Right cardiac atrium (tissue), 5 donors: ENCODE results near the gene RRP15. TPM values are rescaled to one million over a fixed set of nuclear protein-coding genes. Genes with fewer than 3 reads are reported as not detected.

Source experiments
- ATAC-seq, 2 donors: fragments of 200-7000 bp; cut with Tn5 transposase; one replicate each; pipeline versions ENCODE4 v1.8.0 to v1.9.1; 2020; ENCODE audit warnings: moderate library complexity in 2 of 2, mild to moderate bottlenecking in 1 of 2
- DNase-seq, 3 donors: peaks; one replicate each; pipeline ENCODE4 v3.0.0-alpha.2; 2020
- H3K27ac ChIP-seq: one replicate; pipeline ENCODE4 v1.5.1; 2013; ENCODE audit warnings: mild to moderate bottlenecking, low read length, control low read depth, moderate library complexity
- H3K27me3 ChIP-seq: one replicate; pipeline ENCODE4 v1.6.1; 2013; ENCODE audit not compliant: control insufficient read depth, insufficient read depth
- H3K4me1 ChIP-seq: one replicate; pipeline ENCODE4 v1.6.1; 2013; ENCODE audit warnings: low read length; ENCODE audit not compliant: control insufficient read depth, insufficient read depth
- H3K4me3 ChIP-seq: one replicate; pipeline ENCODE4 v1.5.1; 2013; ENCODE audit warnings: low read length, control low read depth
- H3K9me3 ChIP-seq: one replicate; pipeline ENCODE4 v1.6.1; 2013; ENCODE audit warnings: low read length; ENCODE audit not compliant: control insufficient read depth
- WGBS: extraction: QIAGEN DNeasy Blood & Tissue Kit; methylation state at CpG from one replicate; pipeline ENCODE4 v1.1.7; 2013; 5-methylcytosine and 5-hydroxymethylcytosine counted together
- intact Hi-C, 4 donors: fragments of 100-400 bp; cut with DNase I; formaldehyde crosslinking; loops; one replicate each; pipeline versions ENCODE4 v1.11.0 to v1.14.0; 2022 to 2023
- polyA plus RNA-seq: library from polyadenylated mRNA; stranded (reverse); fragments of 200-250 nt; gene quantifications from one replicate; pipeline ENCODE4 v1.2.3, GENCODE V29; 2013
- total RNA-seq, 4 donors: library from RNA; stranded (reverse); fragmentation: NEBNext Ultra II Directional; extraction: Animal tissue kit (Norgen Biotek cat#: 25700); gene quantifications; one replicate each; pipeline ENCODE4 v1.2.1, GENCODE V29; 2021
- donor health status: healthy with polysubstance abuse.
- donor health status: DM: no; HTN: yes; CAD: no.
- donor health status: DM: no; HTN: no; CAD: no.
- donor health status: DM: no; HTN: yes; CAD: no; lungs with severe emphysema.
- donor health status: DM: yes; HTN: yes; CAD: no.

RRP15 gene
- total and polyA plus RNA-seq, 5 donors, result 3.8 to 24.7 (median 19.8) TPM

- ATAC-seq, result no peak
- Histone ChIP-seq H3K4me1 (no peaks in the 10 kb centered on the region), H3K9me3 (no peaks in the 10 kb centered on the region), H3K27ac (no peak overlapping the region), H3K4me3 (no peak overlapping the region), H3K27me3 (no peaks in the 10 kb centered on the region)
- no peak for DNase-seq
- intact Hi-C loops, result loop anchor here in 3 of 4 donors (10.0 kb wide), 2 partner anchors 1225 to 1325 kb away; no protein-coding TSS in a partner anchor
- 1% methylated on average over 1 of the region's 1 CpG for WGBS
Measured at GRCh38 chr1:218339267-218339831, 54.3 kb downstream of the RRP15 start.

- H3K4me3 ChIP-seq, result no peak overlapping the region
- no peaks in the 10 kb centered on the region for H3K27me3 ChIP-seq
- intact Hi-C loops, result loop anchor here in 3 of 4 donors (5.0 to 10.0 kb wide), 2 partner anchors 723 to 726 kb away; no protein-coding TSS in a partner anchor
- ATAC-seq (no peak), DNase-seq (no peak)
- no peak overlapping the region for H3K27ac ChIP-seq
- H3K9me3 ChIP-seq, result no peaks in the 10 kb centered on the region
- WGBS, result 86% methylated on average over 1 of the region's 1 CpG
- H3K4me1 ChIP-seq, result no peaks in the 10 kb centered on the region
Measured at GRCh38 chr1:218341325-218341724, 56.2 kb downstream of the RRP15 start.

- 91% methylated on average over 4 of the region's 4 CpGs for WGBS
- Histone ChIP-seq H3K27ac (no peak overlapping the region), H3K9me3 (no peaks in the 10 kb centered on the region), H3K27me3 (no peaks in the 10 kb centered on the region), H3K4me1 (no peaks in the 10 kb centered on the region), H3K4me3 (no peak overlapping the region)
- DNase-seq (no peak), ATAC-seq (no peak)
- intact Hi-C loops, result loop anchor here in 3 of 4 donors (5.0 to 10.0 kb wide), 2 partner anchors 723 to 725 kb away; no protein-coding TSS in a partner anchor
Measured at GRCh38 chr1:218342091-218342490, 57.0 kb downstream of the RRP15 start.

- Histone ChIP-seq H3K9me3 (no peaks in the 10 kb centered on the region), H3K4me3 (peak within 1 kb of the TSS; percentile 74), H3K27ac (peak within 1 kb of the TSS; percentile 28), H3K27me3 (no peaks in the 10 kb centered on the region), H3K4me1 (no peaks in the 10 kb centered on the region)
- intact Hi-C loops, result loop anchor here in 3 of 4 donors (5.0 to 10.0 kb wide), 2 partner anchors 720 to 722 kb away; no protein-coding TSS in a partner anchor
- peak in 2 of 3 donors; percentile 34 to 62 for DNase-seq
- peak; percentile 71 to 77 for ATAC-seq
- 3% methylated on average over 22 of the region's 22 CpGs for WGBS
Measured at GRCh38 chr1:218344814-218345672, 60.0 kb downstream of the RRP15 start, which contains the start of gene TGFB2. TSS of gene TGFB2 (plus strand) at chr1:218345336. CDS start at chr1:218346702, 1,366 bp downstream.

GRCh38 chr1:218345673-218346390 is 60.7 kb downstream of the RRP15 start:
- intact Hi-C loops, result loop anchor here in 2 of 4 donors (10.0 kb wide), 1 partner anchor 719 kb away; no protein-coding TSS in a partner anchor

GRCh38 chr1:218346391-218347204 is 61.5 kb downstream of the RRP15 start:
- Histone ChIP-seq H3K27me3 (no peaks in the 10 kb centered on the region), H3K27ac (peak overlapping the region; percentile 25), H3K9me3 (no peaks in the 10 kb centered on the region), H3K4me3 (peak overlapping the region; percentile 74), H3K4me1 (no peaks in the 10 kb centered on the region)
- DNase-seq (peak in 2 of 3 donors; percentile 56 to 73), ATAC-seq (peak in 1 of 2 donors; percentile 10)
- under 1% methylated on average over 39 of the region's 39 CpGs for WGBS
- intact Hi-C loops, result loop anchor here in 2 of 4 donors (10.0 kb wide), 1 partner anchor 718 kb away; no protein-coding TSS in a partner anchor

More at GRCh38 chr1:218345673-218346390, 60.7 kb downstream of the RRP15 start:
- under 1% methylated on average over 64 of the region's 64 CpGs for WGBS
- peak; percentile 78 to 91 (median 87) for DNase-seq
- Histone ChIP-seq H3K4me3 (peak overlapping the region; percentile 74), H3K4me1 (no peaks in the 10 kb centered on the region), H3K27ac (peak overlapping the region; percentile 28), H3K27me3 (no peaks in the 10 kb centered on the region), H3K9me3 (no peaks in the 10 kb centered on the region)
- ATAC-seq, result peak; percentile 88 to 89

GRCh38 chr1:218347336-218347722 is 62.2 kb downstream of the RRP15 start:
- ATAC-seq (no peak), DNase-seq (peak in 2 of 3 donors; percentile 47 to 75)
- H3K27ac ChIP-seq, result peak overlapping the region; percentile 25
- H3K4me1 ChIP-seq, result peaks cover 2% of the 10 kb centered on the region
- peak overlapping the region; percentile 74 for H3K4me3 ChIP-seq
- intact Hi-C loops, result loop anchor here in 2 of 4 donors (10.0 kb wide), 1 partner anchor 717 kb away; no protein-coding TSS in a partner anchor
- no peaks in the 10 kb centered on the region for H3K9me3 ChIP-seq
- H3K27me3 ChIP-seq, result no peaks in the 10 kb centered on the region
- WGBS, result 3% methylated on average over 14 of the region's 14 CpGs

- H3K4me1 ChIP-seq, result peaks cover 2% of the 10 kb centered on the region
- peak in 1 of 3 donors; percentile 48 for DNase-seq
- WGBS, result 10% methylated on average over 9 of the region's 9 CpGs
- peak overlapping the region; percentile 13 for H3K27ac ChIP-seq
- ATAC-seq, result no peak
- intact Hi-C loops, result loop anchor here in 2 of 4 donors (10.0 kb wide), 1 partner anchor 717 kb away; no protein-coding TSS in a partner anchor
- H3K4me3 ChIP-seq, result peak overlapping the region; percentile 74
- no peaks in the 10 kb centered on the region for H3K9me3 ChIP-seq
- H3K27me3 ChIP-seq, result no peaks in the 10 kb centered on the region
Measured at GRCh38 chr1:218347723-218348627, 62.9 kb downstream of the RRP15 start.

GRCh38 chr1:218348628-218349071 is 63.6 kb downstream of the RRP15 start:
- no peaks in the 10 kb centered on the region for H3K27me3 ChIP-seq
- H3K4me1 ChIP-seq, result peaks cover 2% of the 10 kb centered on the region
- ATAC-seq (no peak), DNase-seq (no peak)
- no peak overlapping the region for H3K27ac ChIP-seq
- peak overlapping the region; percentile 74 for H3K4me3 ChIP-seq
- WGBS, result 43% methylated on average over 3 of the region's 3 CpGs
- intact Hi-C loops, result loop anchor here in 2 of 4 donors (10.0 kb wide), 1 partner anchor 716 kb away; no protein-coding TSS in a partner anchor
- H3K9me3 ChIP-seq, result no peaks in the 10 kb centered on the region
